GM21526 (cell line): ENCODE results near the gene IGFL4.
"Not testable (repeated sequence)": the region's sequence is repeated elsewhere in the genome, so short reads cannot be mapped to it uniquely, and the experiment has no call there.

Experiments used
- ATAC-seq: cut with Tn5 transposase; IDR thresholded peaks from one replicate; pipeline ENCODE4 v1.9.1; 2021; ENCODE audit warnings: moderate library complexity; ENCODE audit not compliant: unreplicated experiment, low FRiP score

The IGFL4 gene

GRCh38 chr19:46040952-46041500 is at the start of gene IGFL4:
IGFL4 (minus strand) TSS chr19:46041002; CDS start chr19:46040962, 40 bp downstream.
- no peak for ATAC-seq

- no peak for ATAC-seq
Measured at GRCh38 chr19:46090444-46090843, 49.6 kb upstream of the IGFL4 start.

- no peak for ATAC-seq
Measured at GRCh38 chr19:46089432-46089831, 48.6 kb upstream of the IGFL4 start.

- ATAC-seq = no peak
Measured at GRCh38 chr19:46088101-46088500, 47.3 kb upstream of the IGFL4 start.

- no peak for ATAC-seq
Measured at GRCh38 chr19:46085888-46086287, 45.1 kb upstream of the IGFL4 start.

GRCh38 chr19:46082728-46083050 is 41.9 kb upstream of the IGFL4 start:
- ATAC-seq = no peak

DNA sequence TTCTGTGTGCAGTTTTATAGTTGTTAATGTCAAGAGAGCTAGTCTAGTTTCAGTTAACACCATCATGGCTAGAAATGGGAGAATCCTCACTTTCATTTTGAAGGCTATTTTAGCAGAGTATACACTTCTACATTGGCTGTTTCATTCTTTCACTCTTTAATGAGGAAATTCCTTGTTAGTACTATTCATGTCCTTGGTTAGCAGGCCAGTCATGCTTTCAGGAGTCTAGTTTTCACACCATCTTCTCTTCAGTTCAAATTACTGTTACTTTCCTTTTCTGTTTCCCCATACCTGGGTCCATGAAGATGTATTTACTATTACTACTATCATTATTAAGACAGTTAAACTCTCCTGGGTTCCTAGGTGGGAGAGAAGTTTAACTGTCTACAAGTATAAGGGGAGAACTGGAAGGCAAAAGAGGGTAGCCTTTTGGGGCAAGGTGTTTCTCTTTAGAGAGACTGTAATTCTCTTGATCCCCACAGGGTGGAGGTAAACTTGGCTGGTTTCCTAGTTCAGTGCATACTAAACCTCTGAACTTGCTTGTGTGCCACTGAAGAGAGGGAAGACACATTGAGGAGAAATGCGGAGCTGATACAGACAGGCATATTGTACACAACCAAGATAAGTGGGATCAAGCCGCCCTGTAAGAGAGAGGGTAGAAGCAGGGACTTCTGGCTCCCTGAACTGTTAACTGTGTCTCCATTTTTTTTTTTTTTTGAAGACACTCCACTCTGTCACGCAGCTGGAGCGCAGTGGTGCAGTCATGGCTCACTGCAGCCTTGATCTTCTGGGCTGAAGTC is 41.3 kb upstream of the IGFL4 start:
- no peak for ATAC-seq

DNA sequence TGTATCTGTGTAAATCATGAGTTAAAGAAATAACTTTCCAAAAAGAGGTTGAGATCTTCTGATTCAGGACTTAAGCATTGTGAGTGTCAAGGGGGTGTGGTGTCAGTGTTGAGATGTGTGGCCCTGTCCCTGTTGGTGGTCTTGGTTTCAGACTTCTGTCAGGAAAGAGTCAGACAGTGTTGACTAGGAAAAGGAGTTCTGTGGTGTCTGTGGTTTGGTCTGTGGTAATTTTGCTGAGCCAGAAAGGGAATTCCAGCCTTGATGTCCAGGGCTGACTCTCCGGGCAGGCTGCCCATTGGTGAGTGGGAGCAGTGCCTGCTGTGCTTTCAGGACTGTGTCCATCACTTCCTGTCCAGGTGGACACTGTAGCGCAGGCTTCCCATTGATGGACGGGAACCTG is 39.8 kb upstream of the IGFL4 start:
- no peak for ATAC-seq

GRCh38 chr19:46079576-46079975 is 38.8 kb upstream of the IGFL4 start:
- no peak for ATAC-seq

DNA sequence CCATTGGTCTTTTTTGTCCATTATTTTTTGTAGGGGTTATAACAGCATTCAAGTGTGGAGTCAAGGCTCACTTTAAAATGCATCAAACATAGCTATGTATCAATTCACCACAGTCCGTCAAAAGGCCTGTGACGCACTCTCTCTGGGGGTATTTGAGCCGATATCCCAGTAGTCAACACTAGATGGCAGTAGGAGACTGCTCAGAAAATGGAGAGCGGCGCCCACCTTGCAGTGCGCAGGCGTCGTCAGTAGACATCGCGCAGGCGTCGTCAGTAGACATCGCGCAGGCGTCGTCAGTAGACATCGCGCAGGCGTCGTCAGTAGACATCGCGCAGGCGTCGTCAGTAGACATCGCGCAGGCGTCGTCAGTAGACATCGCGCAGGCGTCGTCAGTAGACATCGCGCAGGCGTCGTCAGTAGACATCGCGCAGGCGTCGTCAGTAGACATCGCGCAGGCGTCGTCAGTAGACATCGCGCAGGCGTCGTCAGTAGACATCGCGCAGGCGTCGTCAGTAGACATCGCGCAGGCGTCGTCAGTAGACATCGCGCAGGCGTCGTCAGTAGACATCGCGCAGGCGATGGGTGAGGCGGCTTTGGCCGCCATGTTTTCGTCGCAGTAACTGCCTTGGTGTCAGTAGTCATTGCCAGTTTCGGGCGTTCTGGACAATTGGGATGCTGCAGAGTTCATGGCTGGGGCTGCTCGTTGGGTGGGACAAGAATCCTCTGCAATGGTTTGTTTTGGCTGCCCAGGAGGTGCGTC is 38.0 kb upstream of the IGFL4 start:
- ATAC-seq = not testable (repeated sequence)

GRCh38 chr19:46077815-46078167 is 37.0 kb upstream of the IGFL4 start:
- ATAC-seq = no peak

GRCh38 chr19:46076951-46077814 is 36.4 kb upstream of the IGFL4 start:
- no peak for ATAC-seq

GRCh38 chr19:46076031-46076880 is 35.5 kb upstream of the IGFL4 start:
- ATAC-seq = no peak

DNA sequence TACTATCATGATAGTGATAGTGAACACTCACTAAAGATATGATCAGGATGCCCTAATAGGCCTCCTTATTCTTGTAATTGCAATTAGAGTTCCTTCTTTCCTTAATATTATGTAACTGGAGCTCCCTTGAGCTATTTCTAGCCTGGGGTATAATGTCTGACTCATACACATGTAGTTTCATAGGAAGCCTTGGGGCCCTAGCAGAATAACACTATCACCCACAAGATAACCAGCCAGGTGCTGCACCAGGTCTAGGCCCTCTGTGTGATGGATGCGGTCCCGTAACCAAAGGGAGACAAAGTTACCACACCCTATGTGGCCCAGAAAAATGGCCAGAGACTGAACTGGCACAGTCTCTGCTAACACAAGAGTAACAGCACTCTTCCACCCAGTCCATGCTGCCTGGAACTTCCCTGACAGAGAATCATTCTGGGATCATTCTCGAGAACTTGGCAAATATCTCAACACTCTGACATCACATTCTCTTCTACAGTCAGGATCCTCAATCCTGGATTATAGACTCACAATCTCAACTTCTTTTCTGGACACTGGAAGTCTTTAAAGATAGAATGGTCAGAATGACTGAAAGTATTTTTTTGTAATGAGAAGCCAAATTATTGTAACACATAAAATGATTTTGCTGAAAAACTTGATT is 32.6 kb upstream of the IGFL4 start:
- no peak for ATAC-seq

DNA sequence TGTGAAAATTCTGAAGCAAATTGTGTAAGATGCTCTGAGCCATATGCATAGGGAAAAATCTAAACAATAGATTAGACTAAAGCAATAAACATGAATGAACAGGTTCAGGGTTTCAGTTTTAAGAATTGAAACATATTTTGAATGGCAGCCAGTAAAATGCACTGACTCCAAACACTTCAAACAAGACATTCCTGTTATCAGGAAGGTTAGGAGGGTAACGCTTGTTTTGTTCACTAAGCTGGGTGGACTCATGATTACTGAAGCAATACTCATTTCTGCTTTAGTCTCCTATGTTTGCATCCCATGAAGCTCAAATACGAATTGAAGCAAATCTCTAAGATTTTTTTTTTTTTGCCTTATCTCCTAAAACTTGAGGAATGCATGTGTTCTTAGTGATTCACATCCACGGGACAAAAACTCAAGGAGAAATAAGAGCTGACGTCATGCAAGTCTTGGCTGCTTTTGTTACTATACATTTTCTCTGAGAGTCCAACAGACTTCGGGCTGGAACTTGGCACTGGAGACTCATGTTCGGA is 29.1 kb upstream of the IGFL4 start:
- ATAC-seq = no peak

DNA sequence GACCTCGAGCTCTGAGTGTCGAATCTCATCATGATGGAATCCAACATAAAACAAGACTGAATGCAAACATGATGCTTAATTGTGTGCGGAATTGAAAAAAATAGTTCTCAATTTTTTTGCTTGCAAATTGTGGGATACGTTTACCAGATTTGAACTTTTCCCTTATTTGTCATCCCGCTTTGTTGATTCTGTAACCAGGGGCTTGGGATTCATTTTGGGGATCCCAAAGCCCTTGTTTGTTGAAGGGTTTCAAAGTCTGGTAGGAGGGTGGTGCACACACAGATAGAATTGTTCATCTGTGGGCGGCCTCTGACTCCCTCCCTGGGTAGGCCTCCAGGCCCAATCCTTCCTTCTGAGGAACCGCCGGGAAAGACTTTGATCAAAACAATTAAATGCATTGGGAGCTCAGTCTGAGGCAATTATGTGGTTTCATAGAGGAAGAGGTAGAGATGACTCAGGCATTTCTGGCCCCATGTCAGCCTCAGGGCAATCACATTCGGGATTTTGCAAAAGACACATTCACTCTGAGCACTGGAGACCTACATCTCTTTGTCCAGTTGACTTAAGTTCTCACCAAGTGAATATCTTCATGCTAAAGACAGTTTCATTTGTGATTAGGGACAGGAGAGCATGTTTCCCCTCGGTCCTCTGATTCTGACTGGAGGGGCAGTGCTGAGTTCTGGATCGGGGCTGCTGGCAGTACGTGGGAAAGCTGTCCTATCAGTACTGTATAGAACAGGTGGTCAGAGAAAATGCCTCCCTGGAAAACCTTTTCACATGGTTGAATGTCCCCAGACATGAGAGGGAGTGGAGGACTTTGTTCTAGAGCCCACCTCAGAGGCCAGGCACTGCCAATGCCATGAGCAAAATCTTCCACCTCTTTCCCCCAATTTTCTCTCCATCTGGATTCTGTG is 27.8 kb upstream of the IGFL4 start:
- no peak for ATAC-seq

DNA sequence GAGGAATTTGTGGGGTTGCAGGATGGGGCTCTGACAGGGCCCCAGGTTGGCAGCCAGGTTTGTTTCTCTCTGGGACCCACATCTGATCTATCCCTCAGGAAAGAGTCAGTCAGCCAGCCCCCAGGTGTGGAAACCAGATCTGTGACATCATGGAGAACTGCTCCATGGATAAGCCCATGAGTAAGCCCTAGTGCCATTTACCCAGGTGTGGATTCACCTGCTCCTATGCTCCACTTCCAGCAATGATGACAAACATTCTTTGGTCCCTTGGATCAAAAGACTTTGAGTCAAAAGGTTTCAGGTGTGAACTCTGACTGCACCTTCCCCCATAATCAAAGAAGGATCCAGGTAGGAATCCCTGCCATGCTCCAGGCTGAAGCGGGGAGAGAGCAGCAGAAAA is 26.9 kb upstream of the IGFL4 start:
- no peak for ATAC-seq

DNA sequence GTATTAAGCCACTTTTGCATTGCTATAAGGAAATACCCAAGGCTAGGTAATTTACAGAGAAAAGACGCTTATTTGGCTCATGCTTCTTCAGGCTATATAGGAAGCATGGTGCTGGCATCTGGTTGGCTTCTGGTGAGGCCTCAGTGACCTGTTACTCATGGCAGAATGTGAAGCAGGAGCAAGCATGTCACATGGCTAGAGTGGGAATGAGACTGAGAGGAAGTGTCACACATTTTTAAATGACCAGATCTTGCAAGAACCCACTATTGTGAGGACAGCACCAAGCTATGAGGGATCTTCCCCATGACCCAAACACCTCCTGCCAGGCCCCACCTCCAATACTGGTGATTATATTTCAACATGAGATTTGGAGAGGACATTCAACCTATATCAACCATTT is 25.7 kb upstream of the IGFL4 start:
- ATAC-seq = no peak
